ENCODE results near the gene NLGN3. TPM values are rescaled to one million over a fixed set of nuclear protein-coding genes. Genes with fewer than 3 reads are reported as not detected.

The NLGN3 gene
- polyA plus RNA-seq, 3 donors: 0.05 to 0.80 TPM; not detected in 1

GRCh38 chrX:71215338-71215912, 70.8 kb downstream of the NLGN3 start:
- intact Hi-C loops (cut with micrococcal nuclease): no loop called here
- H3K36me3 Mint-ChIP-seq: no peaks in the 10 kb centered on the region
- no peak overlapping the region for H2AFZ ChIP-seq (ENCODE audit: insufficient read depth, low read depth, low read length, poor library complexity, severe bottlenecking)
- no peak overlapping the region for H3K4me3 ChIP-seq (replicated peaks in 1 of 3; ENCODE audit: low read depth in 2 of 3, low read length in 3 of 3)
- H3K27ac Mint-ChIP-seq: no peak overlapping the region
- no peak overlapping the region for H3K27ac ChIP-seq (ENCODE audit: low read depth in 1 of 2, low read length in 2 of 2)
- H3K9me3 Mint-ChIP-seq: peaks cover 0 to 5% (median 0%) of the 10 kb centered on the region in 7 donors
- no peak for TF ChIP-seq CTCF (IDR thresholded peaks at IDR 0.05)
- H3K9me3 ChIP-seq (replicated peaks in 1 of 2; ENCODE audit: control insufficient read depth in 1 of 2, insufficient read depth in 1 of 2, low read length in 2 of 2): no peaks in the 10 kb centered on the region
- H3K27me3 ChIP-seq (ENCODE audit: control insufficient read depth in 2 of 2, insufficient read depth in 2 of 2, low read length in 2 of 2): no peaks in the 10 kb centered on the region
- WGBS (ENCODE audit: insufficient coverage): 100% methylated on average over 1 of the region's 10 CpGs
- no peak for DNase-seq
- no peaks in the 10 kb centered on the region for H4K20me1 ChIP-seq (ENCODE audit: insufficient read depth, low read length)
- H3K27me3 Mint-ChIP-seq (ENCODE audit: low read depth in 3 of 3): peaks cover under 1 to 11% (median 7%) of the 10 kb centered on the region in 3 donors
- H3K36me3 ChIP-seq (replicated peaks in 1 of 2; ENCODE audit: control insufficient read depth in 1 of 2, insufficient read depth in 2 of 2, low read length in 2 of 2): no peaks in the 10 kb centered on the region
- no peak overlapping the region for H3K4me3 Mint-ChIP-seq
- H3K79me2 ChIP-seq (ENCODE audit: insufficient read depth, low read length): no peaks in the 10 kb centered on the region
- no peaks in the 10 kb centered on the region for H3K4me1 ChIP-seq (ENCODE audit: control insufficient read depth in 1 of 2, insufficient read depth in 2 of 2, low read length in 2 of 2)
- H3K4me2 ChIP-seq (replicated peaks; ENCODE audit: extremely low read depth, low read length, poor library complexity, severe bottlenecking): no peak overlapping the region
- H3K9ac ChIP-seq (ENCODE audit: insufficient read depth, low read length, poor library complexity, severe bottlenecking): no peak overlapping the region
- no peaks in the 10 kb centered on the region for H3K4me1 Mint-ChIP-seq

- H2AFZ ChIP-seq (ENCODE audit: insufficient read depth, low read depth, low read length, poor library complexity, severe bottlenecking): no peak overlapping the region
- Mint-ChIP-seq H3K4me1 (no peaks in the 10 kb centered on the region), H3K9me3 (peaks cover 0 to 5% (median 0%) of the 10 kb centered on the region in 7 donors), H3K36me3 (no peaks in the 10 kb centered on the region), H3K27ac (no peak overlapping the region), H3K4me3 (no peak overlapping the region), H3K27me3 (ENCODE audit: low read depth in 3 of 3) (peaks cover 0 to 8% (median 7%) of the 10 kb centered on the region in 3 donors)
- no peaks in the 10 kb centered on the region for H3K9me3 ChIP-seq (replicated peaks in 1 of 2; ENCODE audit: control insufficient read depth in 1 of 2, insufficient read depth in 1 of 2, low read length in 2 of 2)
- intact Hi-C loops (cut with micrococcal nuclease): no loop called here
- no peak overlapping the region for H3K27ac ChIP-seq (ENCODE audit: low read depth in 1 of 2, low read length in 2 of 2)
- H4K20me1 ChIP-seq (ENCODE audit: insufficient read depth, low read length): no peaks in the 10 kb centered on the region
- 61% methylated on average over 3 of the region's 6 CpGs for WGBS (ENCODE audit: insufficient coverage)
- no peaks in the 10 kb centered on the region for H3K79me2 ChIP-seq (ENCODE audit: insufficient read depth, low read length)
- DNase-seq: no peak
- no peak overlapping the region for H3K9ac ChIP-seq (ENCODE audit: insufficient read depth, low read length, poor library complexity, severe bottlenecking)
- no peak overlapping the region for H3K4me2 ChIP-seq (replicated peaks; ENCODE audit: extremely low read depth, low read length, poor library complexity, severe bottlenecking)
- H3K4me1 ChIP-seq (ENCODE audit: control insufficient read depth in 1 of 2, insufficient read depth in 2 of 2, low read length in 2 of 2): no peaks in the 10 kb centered on the region
- TF ChIP-seq CTCF (IDR thresholded peaks at IDR 0.05): no peak
- no peak overlapping the region for H3K4me3 ChIP-seq (replicated peaks in 1 of 3; ENCODE audit: low read depth in 2 of 3, low read length in 3 of 3)
- no peaks in the 10 kb centered on the region for H3K36me3 ChIP-seq (replicated peaks in 1 of 2; ENCODE audit: control insufficient read depth in 1 of 2, insufficient read depth in 2 of 2, low read length in 2 of 2)
- no peaks in the 10 kb centered on the region for H3K27me3 ChIP-seq (ENCODE audit: control insufficient read depth in 2 of 2, insufficient read depth in 2 of 2, low read length in 2 of 2)
Measured at GRCh38 chrX:71216485-71216884, 71.8 kb downstream of the NLGN3 start.
